HepG2 (cell line): ENCODE data around the gene UBTD1.

Experiments
- ATF3 ChIP-seq: sonication (generic); formaldehyde crosslinking; IDR thresholded peaks from 2 replicates; pipeline ENCODE4 v1.4.0; 2020; ENCODE audit warnings: missing genetic modification reagents
- BRCA1 ChIP-seq: sonication (generic); formaldehyde crosslinking; IDR thresholded peaks from 2 replicates; pipeline ENCODE4 v1.4.0; 2020; ENCODE audit warnings: missing genetic modification reagents
- CCDC6 ChIP-seq: sonication (generic); formaldehyde crosslinking; IDR thresholded peaks from 2 replicates; pipeline ENCODE4 v1.8.1; 2022; ENCODE audit warnings: mild to moderate bottlenecking, missing genetic modification reagents, moderate library complexity
- REST ChIP-seq, 2 experiments: IDR thresholded peaks; 2 replicates each; pipeline ENCODE4 v1.6.1; 2011 to 2012; ENCODE audit warnings: low read length in 2 of 2, borderline replicate concordance in 1 of 2, low read depth in 1 of 2, mild to moderate bottlenecking in 1 of 2, moderate library complexity in 1 of 2
- ZNF205 ChIP-seq: IDR thresholded peaks from 2 replicates; pipeline ENCODE4 v1.6.1; 2018; ENCODE audit warnings: missing biosample characterization, missing genetic modification reagents
- ZNF441 ChIP-seq: sonication (generic); formaldehyde crosslinking; IDR thresholded peaks from 2 replicates; pipeline ENCODE4 v1.7.0; 2021; ENCODE audit warnings: missing genetic modification reagents, borderline replicate concordance
- ZNF574 ChIP-seq: sonication (generic); formaldehyde crosslinking; IDR thresholded peaks from 2 replicates; pipeline ENCODE4 v1.4.0; 2020; ENCODE audit warnings: missing genetic modification reagents
- TF ChIP-seq, protein P1 (sequence below): sonication (generic); formaldehyde crosslinking; IDR thresholded peaks from 2 replicates; pipeline ENCODE4 v1.5.0; 2020; ENCODE audit warnings: mild to moderate bottlenecking, missing genetic modification reagents, moderate library complexity

DNA sequence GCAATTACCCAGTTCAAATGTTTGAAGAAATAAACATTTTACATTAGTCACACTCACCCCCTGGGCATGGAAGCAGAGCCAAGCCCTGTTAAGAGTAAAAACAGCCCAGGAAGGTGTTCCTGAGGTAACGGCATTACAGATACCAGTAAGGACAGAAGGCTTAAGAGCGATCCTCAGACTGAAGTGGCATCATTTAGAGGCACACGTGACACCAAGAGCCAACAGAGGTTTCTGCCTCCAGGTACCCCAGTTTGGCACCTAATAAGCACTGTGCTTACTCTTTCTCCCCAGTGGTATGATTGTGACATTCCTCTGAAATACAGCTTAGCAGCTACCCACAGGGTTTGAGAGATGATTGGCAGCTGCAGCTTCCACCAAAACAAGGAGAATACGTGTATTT, 17.7 kb upstream of the UBTD1 start:
- TF ChIP-seq BRCA1 (CRISPR knock-in tag) (no peak), CCDC6 (CRISPR knock-in tag) (no peak), ZNF205 (CRISPR knock-in tag) (no peak), REST (IDR thresholded peaks at IDR 0.05; ENCODE audit: borderline replicate concordance in 1 of 2, low read depth in 1 of 2, low read length in 2 of 2) (no peak), ZNF441 (CRISPR knock-in tag) (no peak), ATF3 (CRISPR knock-in tag) (no peak), ZNF574 (CRISPR knock-in tag) (no peak)
- TF ChIP-seq, protein P1, sequence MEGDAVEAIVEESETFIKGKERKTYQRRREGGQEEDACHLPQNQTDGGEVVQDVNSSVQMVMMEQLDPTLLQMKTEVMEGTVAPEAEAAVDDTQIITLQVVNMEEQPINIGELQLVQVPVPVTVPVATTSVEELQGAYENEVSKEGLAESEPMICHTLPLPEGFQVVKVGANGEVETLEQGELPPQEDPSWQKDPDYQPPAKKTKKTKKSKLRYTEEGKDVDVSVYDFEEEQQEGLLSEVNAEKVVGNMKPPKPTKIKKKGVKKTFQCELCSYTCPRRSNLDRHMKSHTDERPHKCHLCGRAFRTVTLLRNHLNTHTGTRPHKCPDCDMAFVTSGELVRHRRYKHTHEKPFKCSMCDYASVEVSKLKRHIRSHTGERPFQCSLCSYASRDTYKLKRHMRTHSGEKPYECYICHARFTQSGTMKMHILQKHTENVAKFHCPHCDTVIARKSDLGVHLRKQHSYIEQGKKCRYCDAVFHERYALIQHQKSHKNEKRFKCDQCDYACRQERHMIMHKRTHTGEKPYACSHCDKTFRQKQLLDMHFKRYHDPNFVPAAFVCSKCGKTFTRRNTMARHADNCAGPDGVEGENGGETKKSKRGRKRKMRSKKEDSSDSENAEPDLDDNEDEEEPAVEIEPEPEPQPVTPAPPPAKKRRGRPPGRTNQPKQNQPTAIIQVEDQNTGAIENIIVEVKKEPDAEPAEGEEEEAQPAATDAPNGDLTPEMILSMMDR (CRISPR knock-in tag): no peak
